IPS DF 4.7 (cell line): ENCODE results near the gene PLPP4.

ENCODE experiments used
- DNase-seq: peaks from one replicate; pipeline ENCODE4 v3.0.0-alpha.2; 2013; ENCODE audit warnings: low spot score; ENCODE audit errors: extremely low read depth

PLPP4 gene

DNA sequence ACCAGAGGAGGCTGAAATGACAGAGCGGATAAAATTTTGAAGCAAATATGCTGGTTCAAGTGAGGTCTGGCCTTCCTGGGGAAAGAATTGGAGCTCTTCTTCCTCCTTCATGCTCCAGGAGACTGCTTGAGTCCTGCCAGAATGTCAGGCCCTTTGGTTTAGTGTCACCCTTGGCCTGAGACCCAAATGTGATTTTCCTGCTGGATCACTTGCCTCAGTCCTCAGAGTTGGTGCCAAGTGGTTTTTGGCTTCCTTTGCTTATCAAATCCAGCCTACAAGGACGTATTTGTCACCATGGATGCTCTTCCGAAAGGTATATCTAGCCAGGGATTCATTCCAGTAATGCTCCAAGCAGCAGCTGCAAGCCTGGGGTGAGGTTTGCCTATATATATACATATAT lies 118.4 kb downstream of the PLPP4 start:
- no peak for DNase-seq

DNA sequence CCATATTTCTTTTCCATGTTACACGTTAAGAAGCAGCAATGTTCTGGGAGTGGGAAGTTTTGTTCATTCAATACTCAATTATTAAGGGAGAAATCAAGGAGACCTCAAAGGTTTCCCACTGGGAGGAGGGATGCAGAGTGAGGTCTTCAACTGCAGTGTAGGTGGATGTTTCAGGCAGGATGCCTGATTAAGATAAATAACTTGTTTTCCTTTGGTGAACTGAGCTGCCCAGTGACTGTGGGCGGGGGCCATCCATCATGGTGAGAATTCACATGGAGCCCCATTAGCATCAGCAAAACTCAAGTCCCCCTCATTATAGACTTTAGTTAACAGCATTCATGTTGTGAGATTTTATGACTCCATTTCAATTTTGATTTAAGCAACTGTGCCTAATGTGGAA lies 121.1 kb downstream of the PLPP4 start:
- no peak for DNase-seq

DNA sequence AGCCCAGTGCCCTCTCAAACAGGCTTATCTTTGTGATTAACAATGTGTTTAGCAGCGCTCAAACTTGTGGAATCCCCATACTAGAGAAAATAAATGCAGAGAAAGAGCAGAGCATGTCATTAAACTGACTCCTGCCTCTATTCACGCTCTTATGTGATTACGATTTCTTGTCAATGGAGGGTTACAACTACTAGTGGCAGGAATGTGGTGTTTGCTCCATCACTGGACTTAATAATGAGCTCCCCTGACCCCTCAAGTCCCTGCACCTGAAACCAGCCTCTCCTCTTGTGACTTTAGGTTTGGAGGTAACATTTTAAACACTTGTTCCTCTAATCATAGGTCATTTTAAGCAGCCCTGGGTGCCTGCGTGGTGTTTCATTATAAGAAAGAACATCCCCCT lies 121.9 kb downstream of the PLPP4 start:
- DNase-seq, result no peak

DNA sequence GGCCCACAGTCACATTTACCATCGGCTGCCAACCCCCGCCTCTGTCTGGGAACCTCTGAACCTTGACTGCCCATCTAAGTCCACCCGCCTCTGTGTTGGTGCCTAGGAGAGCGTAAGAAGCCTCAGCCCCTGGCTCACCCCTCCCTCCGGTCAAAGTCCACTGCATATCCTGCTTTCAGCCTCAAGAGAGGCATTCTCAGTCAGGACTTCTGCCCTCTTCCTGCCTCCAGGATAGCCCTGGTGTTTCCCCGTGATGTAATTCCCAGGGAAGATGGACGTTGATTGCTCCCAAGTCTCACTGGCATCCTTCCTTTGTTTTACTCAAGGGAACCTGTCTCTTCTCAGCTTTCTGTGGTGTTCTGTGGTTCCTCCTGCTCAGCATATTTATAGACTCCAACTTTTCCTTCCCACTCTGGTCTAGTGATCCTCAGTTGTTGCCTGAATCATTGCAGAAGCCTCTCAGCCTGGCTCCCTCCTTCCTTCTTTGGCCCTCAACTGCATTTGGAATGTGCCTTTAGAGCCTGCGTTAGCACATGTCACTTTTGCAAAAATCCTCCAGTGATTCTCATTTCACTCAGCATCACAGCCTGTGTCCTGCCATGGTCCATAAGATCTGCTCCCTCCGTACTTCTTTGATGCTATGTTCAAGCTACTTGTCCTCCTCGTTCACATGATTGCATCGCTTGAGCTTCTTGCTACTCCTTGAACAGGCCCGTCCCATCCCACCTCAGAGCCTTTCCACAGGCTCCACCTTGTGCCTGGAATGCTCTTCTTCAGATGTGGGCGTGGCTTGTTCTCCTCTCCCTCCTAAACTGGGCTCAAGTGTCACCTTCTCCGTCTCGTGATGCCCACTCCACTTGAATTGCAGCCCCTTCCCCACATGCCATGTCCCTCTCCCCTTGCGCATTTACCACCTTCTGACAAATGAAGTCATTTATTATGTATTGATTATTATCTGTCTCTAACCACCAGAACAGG lies 124.2 kb downstream of the PLPP4 start:
- DNase-seq, result no peak

DNA sequence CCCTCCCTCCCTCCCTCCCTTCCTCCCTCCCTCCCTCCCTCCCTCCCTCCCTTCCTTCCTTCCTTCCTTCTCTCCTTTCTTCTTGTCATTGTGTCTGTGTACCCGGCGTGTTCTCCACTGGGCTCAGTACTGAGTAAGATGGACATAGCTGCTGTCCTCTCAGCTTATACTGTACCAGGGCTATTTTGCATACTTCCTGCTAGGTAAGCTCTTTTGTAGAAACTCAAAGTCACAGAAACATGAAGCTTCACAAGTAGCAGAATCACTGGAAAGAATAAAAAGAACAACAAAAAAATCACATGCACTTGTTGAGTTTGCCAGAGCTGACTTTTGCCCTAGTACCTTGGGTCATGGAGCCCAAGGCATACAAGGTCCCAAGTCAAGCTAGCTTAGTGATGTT lies 125.7 kb downstream of the PLPP4 start:
- DNase-seq, result no peak

DNA sequence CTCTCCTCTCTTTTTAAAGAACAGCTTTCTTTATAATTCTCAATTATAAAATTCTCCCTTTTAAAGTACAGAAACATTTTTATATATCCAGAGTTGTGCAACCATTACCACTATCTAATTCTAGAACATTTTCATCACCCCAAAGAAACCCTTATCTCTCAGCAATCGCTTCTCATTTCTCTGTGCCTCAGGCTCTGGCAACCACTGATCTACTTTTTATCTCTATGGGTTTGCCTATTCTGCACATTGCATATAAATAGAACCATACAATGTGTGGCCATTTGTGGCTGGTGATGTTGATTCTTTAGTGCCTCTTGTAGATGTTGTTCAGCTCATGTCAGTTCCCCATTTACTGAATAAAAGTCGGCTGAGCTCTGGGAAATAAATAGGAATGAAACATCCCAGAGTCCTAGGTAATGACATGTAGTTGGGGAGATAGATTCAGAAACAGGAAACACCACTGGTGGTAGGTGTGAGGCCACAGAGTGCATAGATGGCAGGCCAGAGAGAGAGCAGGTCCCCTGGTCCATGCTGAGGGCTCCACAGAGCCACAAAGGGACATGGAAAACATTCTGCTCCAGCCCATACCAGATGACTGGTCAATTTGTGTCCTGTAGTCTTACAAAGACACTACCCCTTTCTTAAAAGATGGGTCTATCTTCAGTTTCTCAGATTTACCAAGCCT lies 126.5 kb downstream of the PLPP4 start:
- DNase-seq, result no peak

DNA sequence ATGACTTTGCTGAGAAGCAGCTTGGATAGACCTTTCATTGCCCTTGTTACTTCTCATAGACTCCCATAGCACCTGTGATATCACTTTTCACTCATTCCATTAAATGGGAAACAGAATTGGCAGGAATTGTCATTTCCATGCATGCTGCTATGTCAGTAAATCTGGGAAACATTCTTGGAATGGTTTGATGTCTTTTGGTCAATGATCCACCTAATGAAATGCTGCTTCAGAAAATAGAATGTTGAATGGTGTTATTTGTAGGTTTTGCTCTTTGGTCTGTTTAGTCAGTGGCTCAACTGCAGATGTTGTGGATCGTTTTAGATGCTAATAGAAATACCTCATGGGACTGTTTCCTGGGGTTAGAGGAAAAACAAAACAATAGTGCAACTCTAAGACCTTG lies 127.8 kb downstream of the PLPP4 start:
- no peak for DNase-seq

DNA sequence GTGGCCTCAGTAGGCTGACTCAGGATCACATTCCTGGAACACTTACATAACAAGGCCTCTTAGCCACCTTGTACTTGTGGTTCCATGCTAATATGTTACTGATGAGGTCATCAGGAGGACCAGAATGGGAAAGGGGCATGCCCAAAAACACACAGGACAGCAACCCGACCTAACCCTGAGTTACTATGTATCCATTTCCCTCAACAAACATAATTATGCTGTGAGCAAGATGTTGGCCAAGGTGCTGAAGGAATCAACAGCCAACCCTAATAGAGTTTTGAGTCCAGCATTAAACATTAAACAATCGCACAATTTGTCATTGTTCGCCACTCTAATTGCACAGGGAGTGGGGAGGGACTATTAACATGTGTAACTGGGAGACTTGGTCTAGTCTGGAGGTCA lies 129.4 kb downstream of the PLPP4 start:
- no peak for DNase-seq

DNA sequence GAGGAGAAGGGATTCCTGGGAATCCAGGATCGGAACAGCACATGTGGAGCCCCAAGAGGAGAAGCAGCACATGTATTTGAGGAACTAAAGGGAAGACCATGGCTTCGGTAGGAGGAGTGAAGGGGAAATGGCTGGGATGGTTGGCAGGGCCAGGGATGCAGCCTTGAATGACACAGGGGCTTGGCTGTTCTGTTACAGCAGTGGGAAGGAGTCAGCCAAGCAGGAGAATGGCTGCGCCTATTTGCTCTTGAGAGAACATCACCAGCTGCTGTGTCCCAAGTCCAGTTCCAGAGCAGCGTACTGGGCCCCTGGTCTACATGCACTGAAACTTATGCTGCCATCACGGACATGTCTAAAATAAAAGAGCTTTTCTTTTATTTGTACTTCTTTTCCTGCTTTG lies 130.0 kb downstream of the PLPP4 start:
- no peak for DNase-seq

DNA sequence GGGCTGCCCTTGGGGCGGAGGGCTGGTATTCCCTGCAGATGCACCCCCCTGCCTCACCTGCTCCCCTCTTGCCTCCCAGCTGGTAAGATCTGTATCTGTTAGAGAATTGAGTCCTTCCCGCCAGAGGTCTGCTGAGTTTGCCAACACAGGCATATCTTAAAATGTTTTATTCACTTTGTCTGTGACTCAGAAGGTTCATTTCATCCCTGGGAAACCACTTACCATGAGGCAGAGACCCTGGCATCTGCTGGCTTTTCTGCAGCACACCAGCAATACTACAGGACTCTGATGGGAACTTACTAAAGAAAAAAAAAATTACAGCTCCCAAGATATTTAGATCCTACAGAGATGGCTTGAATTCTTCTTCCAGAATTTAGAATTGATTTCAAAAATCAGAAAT lies 131.3 kb downstream of the PLPP4 start:
- no peak for DNase-seq

DNA sequence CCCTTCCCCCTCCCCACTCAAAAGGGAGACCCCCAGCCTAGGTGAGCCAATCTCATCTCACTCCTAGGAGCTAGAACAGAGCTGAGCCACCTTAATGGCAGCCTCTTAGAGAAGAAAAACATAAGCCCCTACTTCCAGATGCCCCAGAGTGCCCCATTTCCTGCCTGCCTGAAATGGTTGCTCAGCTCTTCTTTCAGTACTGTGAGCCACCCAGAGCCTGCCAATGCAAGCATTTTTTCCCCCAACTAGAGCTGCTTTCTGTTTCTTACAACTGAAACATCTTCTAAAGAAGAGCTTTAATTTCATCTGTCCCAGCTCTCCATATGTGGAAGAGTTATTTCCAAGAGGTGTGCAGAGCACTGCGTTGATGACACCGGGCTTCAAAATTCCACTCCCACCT lies 136.7 kb downstream of the PLPP4 start:
- no peak for DNase-seq

DNA sequence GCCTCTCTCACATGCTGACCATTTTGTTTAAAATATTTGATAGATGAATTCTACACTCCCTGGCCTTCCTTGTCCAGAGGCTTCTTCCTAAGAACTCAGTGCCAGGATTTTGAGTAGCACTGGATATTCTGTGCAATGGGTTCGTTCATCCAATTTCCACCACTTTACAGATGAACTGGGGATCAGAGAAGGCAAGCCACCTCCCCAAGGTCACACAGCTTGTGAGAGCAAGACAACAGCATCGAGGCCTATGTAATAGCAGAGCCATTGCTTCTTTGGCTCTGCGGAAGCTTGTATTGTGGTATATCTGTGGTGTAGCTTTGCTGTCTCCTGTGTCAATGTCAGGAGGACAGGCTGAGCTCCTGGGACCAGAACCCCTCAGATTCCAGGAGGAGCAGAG lies 140.9 kb downstream of the PLPP4 start:
- no peak for DNase-seq

DNA sequence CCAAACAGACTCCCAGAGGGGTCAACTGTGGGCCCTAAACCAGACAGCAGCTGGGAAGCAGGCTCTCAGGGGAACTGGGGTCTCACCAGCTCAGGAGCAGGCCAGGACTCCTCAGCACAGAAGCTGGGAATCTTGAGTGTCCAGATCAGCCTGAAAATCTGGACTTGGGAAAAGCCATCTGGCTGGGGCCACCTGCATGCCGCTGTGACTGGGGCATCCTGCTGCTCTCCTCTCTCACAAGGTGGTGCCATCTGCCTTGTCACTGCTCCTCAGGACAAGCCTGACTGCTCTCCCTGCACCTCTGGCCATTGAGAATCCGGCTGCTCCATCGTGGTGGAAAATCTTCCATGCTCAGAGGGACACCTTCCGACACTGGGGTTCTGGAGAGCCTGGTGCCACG lies 141.4 kb downstream of the PLPP4 start:
- DNase-seq, result no peak

DNA sequence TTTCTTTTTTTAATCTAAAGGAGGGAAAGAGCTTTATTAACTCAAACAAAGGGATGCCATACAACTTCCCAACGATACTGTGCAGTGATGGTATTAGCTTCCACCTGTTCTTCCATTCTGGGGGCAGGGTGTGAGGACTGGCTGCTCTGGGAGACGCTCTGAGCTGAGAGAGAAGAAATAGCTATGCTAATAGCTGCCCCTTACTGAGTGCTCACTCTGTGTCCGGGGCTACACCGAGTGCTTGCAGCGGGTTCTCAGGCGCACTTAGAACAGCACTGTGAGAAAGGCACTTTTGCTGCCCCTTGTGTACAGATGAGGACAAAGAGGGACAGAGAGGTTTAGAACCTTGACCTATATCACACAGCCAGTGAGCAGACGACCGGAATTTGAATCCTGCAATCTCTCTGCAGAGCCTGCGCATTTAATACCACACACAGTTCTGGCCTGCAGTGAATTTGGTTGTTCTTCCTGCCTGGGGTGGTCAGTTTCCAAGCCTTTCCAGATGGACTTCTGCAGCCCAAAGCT lies 142.2 kb downstream of the PLPP4 start:
- no peak for DNase-seq

DNA sequence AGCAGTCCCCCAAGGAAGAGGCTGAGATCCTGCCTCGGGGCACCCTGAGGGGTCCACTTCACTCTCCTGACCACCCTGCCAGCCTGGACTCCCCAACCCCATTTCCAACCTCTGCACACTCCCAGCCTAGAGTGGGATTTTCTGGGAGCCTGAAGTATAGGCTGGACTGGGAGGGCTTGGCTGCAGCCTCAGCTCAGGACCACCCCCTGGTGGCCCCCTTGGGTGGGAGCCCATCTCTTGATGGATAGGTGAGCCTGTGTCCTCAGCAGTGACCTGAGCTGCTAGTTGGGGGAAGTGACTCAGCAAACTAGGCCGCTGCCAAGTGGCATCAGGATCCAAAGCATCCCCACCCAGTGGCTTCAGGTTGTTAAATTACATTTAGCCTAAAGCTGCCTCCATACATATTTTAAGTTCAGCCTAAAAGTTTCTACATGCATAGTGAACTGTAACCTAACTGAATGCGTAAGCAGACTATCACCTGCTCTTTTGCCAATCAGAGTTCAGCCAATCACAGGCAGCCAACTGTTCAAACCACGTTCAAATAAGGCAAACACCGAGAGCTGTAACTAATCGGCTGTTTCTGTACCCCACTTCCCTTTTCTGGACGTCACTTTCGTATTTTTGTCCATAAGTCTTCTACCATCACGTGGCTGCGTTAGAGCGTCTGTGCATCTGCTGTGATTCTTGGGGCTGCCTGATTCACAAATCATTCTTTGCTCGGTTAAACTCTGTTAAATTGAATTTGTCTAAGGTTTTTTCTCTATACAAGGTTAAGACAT lies 144.0 kb downstream of the PLPP4 start:
- DNase-seq, result no peak

DNA sequence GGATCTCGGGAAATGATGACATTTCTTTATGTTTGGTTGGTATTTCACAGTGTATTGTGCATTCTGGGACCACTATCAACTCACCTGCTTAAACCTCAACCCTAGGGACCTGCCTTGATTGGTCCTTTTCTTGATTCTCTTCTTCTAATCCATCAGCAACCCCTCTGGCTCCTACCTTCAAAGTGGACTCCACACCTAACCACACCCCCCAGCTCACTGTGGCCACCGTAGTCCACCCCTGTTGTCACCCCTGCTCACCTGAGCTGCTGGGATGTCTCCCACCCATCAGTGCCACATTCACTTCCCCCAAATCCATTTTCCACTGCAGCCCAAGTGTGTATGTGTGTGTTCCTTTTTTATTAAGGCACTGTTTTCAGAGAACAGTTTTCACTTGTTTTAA lies 145.0 kb downstream of the PLPP4 start:
- no peak for DNase-seq

DNA sequence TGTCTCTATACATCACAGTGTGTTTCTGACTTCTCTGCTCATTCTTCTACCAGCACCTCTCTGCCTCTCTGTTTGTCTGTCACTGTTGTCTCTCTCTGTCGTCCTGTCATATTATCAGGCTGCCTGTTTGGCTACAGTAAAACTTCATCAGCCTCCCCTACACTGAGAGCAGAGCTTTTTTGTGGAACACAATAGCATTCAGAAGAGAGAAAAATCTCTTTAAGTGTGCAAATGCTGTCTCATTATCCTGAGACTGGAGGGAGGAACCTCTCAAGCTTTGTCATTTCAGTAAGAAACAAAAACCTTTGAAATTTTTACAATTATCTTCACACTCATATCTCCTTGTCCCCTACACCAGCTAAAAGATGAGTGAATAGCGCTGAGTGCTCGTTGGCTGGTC lies 148.4 kb downstream of the PLPP4 start:
- no peak for DNase-seq

DNA sequence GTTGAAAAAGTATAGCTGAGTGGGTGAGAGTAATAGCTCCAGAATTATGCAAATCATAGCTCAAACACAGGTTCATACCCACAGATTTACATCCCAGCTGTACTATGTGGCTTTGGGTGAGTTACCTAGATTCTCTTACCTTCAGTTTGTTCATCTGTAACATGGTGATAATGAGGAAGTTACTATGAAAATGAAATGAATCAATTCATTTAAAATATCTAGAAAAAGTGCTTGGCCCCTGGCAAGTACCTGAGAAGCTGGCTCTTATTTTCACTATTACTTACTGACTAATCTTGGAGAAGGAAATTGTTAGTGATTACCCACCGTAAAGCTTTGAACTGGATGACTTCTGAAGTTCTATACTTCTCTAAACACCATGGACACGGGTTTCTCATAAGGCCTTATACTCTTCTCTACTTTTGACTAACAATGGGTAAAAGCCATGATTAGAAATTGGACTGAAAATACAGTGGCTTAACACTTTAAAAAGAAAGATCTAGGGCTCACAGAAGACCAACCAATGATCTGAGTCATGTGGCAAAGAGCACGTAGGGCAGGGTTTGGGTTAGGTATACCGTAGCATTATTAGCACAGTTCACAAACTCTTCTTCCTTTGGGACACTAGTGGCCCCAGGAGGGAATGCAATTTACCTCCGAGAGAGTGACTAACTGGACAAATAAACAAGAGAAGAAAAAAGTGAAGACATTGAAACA lies 149.2 kb downstream of the PLPP4 start:
- DNase-seq, result no peak

DNA sequence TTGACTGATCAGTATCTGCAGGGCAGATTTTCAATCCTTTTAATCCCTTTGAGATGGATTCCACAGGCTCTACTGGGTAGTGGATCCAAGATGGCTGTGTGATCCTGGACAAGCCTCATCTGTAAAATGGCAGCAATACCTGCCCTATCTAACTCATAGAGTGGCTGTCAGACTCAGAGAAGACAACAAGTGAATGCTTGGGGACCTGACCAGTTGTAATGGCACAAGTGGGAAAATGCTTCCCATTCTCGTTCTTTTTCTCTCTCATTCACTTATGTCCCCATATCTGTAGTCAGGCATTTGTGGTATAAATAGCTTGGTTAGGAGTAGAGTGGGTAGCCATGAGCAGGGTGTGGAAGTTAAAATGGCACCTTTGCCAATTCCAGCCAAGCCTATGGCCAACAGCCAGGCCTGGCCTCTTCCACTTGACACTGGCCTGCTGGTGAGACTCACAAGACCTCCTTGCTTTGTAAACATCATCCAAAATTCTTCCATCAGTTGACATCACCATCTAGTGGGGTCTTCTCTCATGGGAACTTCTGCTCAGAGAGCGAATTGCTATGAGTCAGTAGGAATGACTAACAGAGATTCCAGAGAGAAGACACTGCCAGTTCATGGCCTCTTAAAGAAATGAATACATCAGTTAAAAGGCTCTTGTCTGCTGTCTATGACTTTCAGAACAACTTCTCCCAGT lies 150.1 kb downstream of the PLPP4 start:
- DNase-seq, result no peak
